ENCODE data around the gene LIPC.

LIPC gene

GRCh38 chr15:58438111-58438510, 6.3 kb downstream of the LIPC start:
- no peak overlapping the region for H3K27ac Mint-ChIP-seq
- ATAC-seq (no peak), DNase-seq (ENCODE audit: low spot score in 2 of 2) (no peak)
- H3K9me3 Mint-ChIP-seq, result no peaks in the 10 kb centered on the region
- no peaks in the 10 kb centered on the region for H3K36me3 Mint-ChIP-seq
- no peaks in the 10 kb centered on the region for H3K4me1 Mint-ChIP-seq
- H3K4me3 Mint-ChIP-seq, result no peak overlapping the region

- ATAC-seq (peak; percentile 77), DNase-seq (ENCODE audit: low spot score in 2 of 2) (no peak)
- H3K9me3 Mint-ChIP-seq, result no peaks in the 10 kb centered on the region
- H3K4me3 Mint-ChIP-seq, result no peak overlapping the region
- H3K4me1 Mint-ChIP-seq, result no peaks in the 10 kb centered on the region
- H3K36me3 Mint-ChIP-seq, result no peaks in the 10 kb centered on the region
- no peak overlapping the region for H3K27ac Mint-ChIP-seq
These were observed 7.2 kb downstream of the LIPC start for GRCh38 chr15:58438956-58439355.

GRCh38 chr15:58440158-58440910, 8.5 kb downstream of the LIPC start:
- H3K9me3 Mint-ChIP-seq, result no peaks in the 10 kb centered on the region
- H3K4me1 Mint-ChIP-seq, result no peaks in the 10 kb centered on the region
- ATAC-seq, result no peak
- no peak overlapping the region for H3K4me3 Mint-ChIP-seq
- H3K27ac Mint-ChIP-seq, result no peak overlapping the region
- no peak for DNase-seq (ENCODE audit: low spot score in 2 of 2)
- H3K36me3 Mint-ChIP-seq, result no peaks in the 10 kb centered on the region

GRCh38 chr15:58440922-58441321, 9.1 kb downstream of the LIPC start:
- no peaks in the 10 kb centered on the region for H3K9me3 Mint-ChIP-seq
- no peak for ATAC-seq

GRCh38 chr15:58441376-58442070, 9.7 kb downstream of the LIPC start:
- Mint-ChIP-seq H3K27ac (peak overlapping the region; percentile 29), H3K36me3 (no peaks in the 10 kb centered on the region), H3K4me1 (no peaks in the 10 kb centered on the region), H3K9me3 (no peaks in the 10 kb centered on the region), H3K4me3 (no peak overlapping the region)
- DNase-seq (ENCODE audit: low spot score in 2 of 2) (no peak), ATAC-seq (no peak)

More at GRCh38 chr15:58440922-58441321, 9.1 kb downstream of the LIPC start:
- Mint-ChIP-seq H3K4me3 (no peak overlapping the region), H3K27ac (no peak overlapping the region), H3K36me3 (no peaks in the 10 kb centered on the region), H3K4me1 (no peaks in the 10 kb centered on the region)
- no peak for DNase-seq (ENCODE audit: low spot score in 2 of 2)

- no peak for DNase-seq (ENCODE audit: low spot score in 2 of 2)
- peak overlapping the region; percentile 29 for H3K27ac Mint-ChIP-seq
- no peak overlapping the region for H3K4me3 Mint-ChIP-seq
- H3K4me1 Mint-ChIP-seq, result no peaks in the 10 kb centered on the region
- H3K36me3 Mint-ChIP-seq, result no peaks in the 10 kb centered on the region
- no peaks in the 10 kb centered on the region for H3K9me3 Mint-ChIP-seq
- no peak for ATAC-seq
These were observed 10.3 kb downstream of the LIPC start for GRCh38 chr15:58442122-58442521.

- Mint-ChIP-seq H3K36me3 (no peaks in the 10 kb centered on the region), H3K4me3 (no peak overlapping the region), H3K9me3 (no peaks in the 10 kb centered on the region), H3K4me1 (no peaks in the 10 kb centered on the region), H3K27ac (no peak overlapping the region)
- DNase-seq (ENCODE audit: low spot score in 2 of 2) (no peak), ATAC-seq (no peak)
These were observed 11.5 kb downstream of the LIPC start for GRCh38 chr15:58443308-58443707.

GRCh38 chr15:58444056-58444455, 12.3 kb downstream of the LIPC start:
- no peak for DNase-seq (ENCODE audit: low spot score in 2 of 2)
- no peak for ATAC-seq
- no peaks in the 10 kb centered on the region for H3K4me1 Mint-ChIP-seq
- H3K9me3 Mint-ChIP-seq, result no peaks in the 10 kb centered on the region
- no peaks in the 10 kb centered on the region for H3K36me3 Mint-ChIP-seq
- no peak overlapping the region for H3K4me3 Mint-ChIP-seq
- no peak overlapping the region for H3K27ac Mint-ChIP-seq

GRCh38 chr15:58444658-58445332, 13.0 kb downstream of the LIPC start:
- no peaks in the 10 kb centered on the region for H3K36me3 Mint-ChIP-seq
- H3K4me1 Mint-ChIP-seq, result no peaks in the 10 kb centered on the region
- DNase-seq (ENCODE audit: low spot score in 2 of 2) (no peak), ATAC-seq (no peak)
- H3K9me3 Mint-ChIP-seq, result no peaks in the 10 kb centered on the region
- no peak overlapping the region for H3K27ac Mint-ChIP-seq
- H3K4me3 Mint-ChIP-seq, result no peak overlapping the region

- Mint-ChIP-seq H3K27ac (no peak overlapping the region), H3K4me1 (no peaks in the 10 kb centered on the region), H3K36me3 (no peaks in the 10 kb centered on the region), H3K9me3 (no peaks in the 10 kb centered on the region), H3K4me3 (no peak overlapping the region)
- DNase-seq (ENCODE audit: low spot score in 2 of 2) (no peak), ATAC-seq (no peak)
These were observed 14.1 kb downstream of the LIPC start for GRCh38 chr15:58445865-58446264.

GRCh38 chr15:58446521-58446920, 14.7 kb downstream of the LIPC start:
- Mint-ChIP-seq H3K4me3 (no peak overlapping the region), H3K27ac (no peak overlapping the region)
- no peak for ATAC-seq

GRCh38 chr15:58447271-58448010, 15.7 kb downstream of the LIPC start:
- no peak overlapping the region for H3K4me3 Mint-ChIP-seq
- ATAC-seq (no peak), DNase-seq (ENCODE audit: low spot score in 2 of 2) (no peak)

More at GRCh38 chr15:58446521-58446920, 14.7 kb downstream of the LIPC start:
- Mint-ChIP-seq H3K36me3 (no peaks in the 10 kb centered on the region), H3K4me1 (no peaks in the 10 kb centered on the region), H3K9me3 (no peaks in the 10 kb centered on the region)
- DNase-seq (ENCODE audit: low spot score in 2 of 2), result no peak

GRCh38 chr15:58448331-58448730, 16.5 kb downstream of the LIPC start:
- H3K9me3 Mint-ChIP-seq, result no peaks in the 10 kb centered on the region
- peaks cover 6% of the 10 kb centered on the region for H3K4me1 Mint-ChIP-seq
- DNase-seq (ENCODE audit: low spot score in 2 of 2) (no peak), ATAC-seq (no peak)
- no peak overlapping the region for H3K4me3 Mint-ChIP-seq
- peak overlapping the region; percentile 58 for H3K27ac Mint-ChIP-seq
- no peaks in the 10 kb centered on the region for H3K36me3 Mint-ChIP-seq

More at GRCh38 chr15:58447271-58448010, 15.7 kb downstream of the LIPC start:
- Mint-ChIP-seq H3K27ac (peak overlapping the region; percentile 58), H3K36me3 (no peaks in the 10 kb centered on the region), H3K4me1 (no peaks in the 10 kb centered on the region), H3K9me3 (no peaks in the 10 kb centered on the region)

GRCh38 chr15:58448906-58449305, 17.1 kb downstream of the LIPC start:
- Mint-ChIP-seq H3K27ac (no peak overlapping the region), H3K36me3 (no peaks in the 10 kb centered on the region)

GRCh38 chr15:58451826-58452225, 20.0 kb downstream of the LIPC start:
- DNase-seq (ENCODE audit: low spot score in 2 of 2), result no peak
- H3K36me3 Mint-ChIP-seq, result no peaks in the 10 kb centered on the region
- peaks cover 36% of the 10 kb centered on the region for H3K4me1 Mint-ChIP-seq
- H3K9me3 Mint-ChIP-seq, result no peaks in the 10 kb centered on the region
- ATAC-seq, result no peak
- no peak overlapping the region for H3K27ac Mint-ChIP-seq
- no peak overlapping the region for H3K4me3 Mint-ChIP-seq

More at GRCh38 chr15:58448906-58449305, 17.1 kb downstream of the LIPC start:
- H3K4me1 Mint-ChIP-seq, result peaks cover 12% of the 10 kb centered on the region
- H3K4me3 Mint-ChIP-seq, result no peak overlapping the region
- ATAC-seq (no peak), DNase-seq (ENCODE audit: low spot score in 2 of 2) (no peak)
- no peaks in the 10 kb centered on the region for H3K9me3 Mint-ChIP-seq
